HG02970 (cell line): ENCODE data around the gene ADAMTS13.

Experiments
- ATAC-seq: cut with Tn5 transposase; IDR thresholded peaks from one replicate; pipeline ENCODE4 v1.9.1; 2021; ENCODE audit warnings: mild to moderate bottlenecking, moderate library complexity, moderate number of reproducible peaks; ENCODE audit not compliant: unreplicated experiment, low FRiP score

The ADAMTS13 gene

DNA sequence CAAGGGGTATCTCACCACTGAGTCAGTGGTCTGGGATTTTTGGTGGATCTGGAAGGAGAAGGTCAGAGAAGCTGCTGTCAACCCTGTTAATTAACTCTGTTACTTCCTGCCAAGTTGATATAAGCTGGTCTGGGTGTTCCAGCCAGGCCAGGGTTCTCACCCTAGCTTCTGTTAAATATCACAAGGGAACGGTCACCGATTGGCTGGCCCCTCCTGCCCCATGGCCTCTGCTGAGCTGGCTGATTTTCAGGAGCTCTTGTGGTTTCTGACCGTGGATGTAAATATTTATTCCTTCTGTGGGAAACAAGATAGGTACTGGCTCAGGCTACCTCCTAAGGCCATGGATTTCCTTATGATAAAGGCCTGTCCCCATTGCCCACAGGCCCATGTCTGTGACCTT, 1.0 kb downstream of the ADAMTS13 start:
- ATAC-seq = no peak

- ATAC-seq = no peak
Observed at GRCh38 chr9:133424187-133424586, 2.0 kb downstream of the ADAMTS13 start.

DNA sequence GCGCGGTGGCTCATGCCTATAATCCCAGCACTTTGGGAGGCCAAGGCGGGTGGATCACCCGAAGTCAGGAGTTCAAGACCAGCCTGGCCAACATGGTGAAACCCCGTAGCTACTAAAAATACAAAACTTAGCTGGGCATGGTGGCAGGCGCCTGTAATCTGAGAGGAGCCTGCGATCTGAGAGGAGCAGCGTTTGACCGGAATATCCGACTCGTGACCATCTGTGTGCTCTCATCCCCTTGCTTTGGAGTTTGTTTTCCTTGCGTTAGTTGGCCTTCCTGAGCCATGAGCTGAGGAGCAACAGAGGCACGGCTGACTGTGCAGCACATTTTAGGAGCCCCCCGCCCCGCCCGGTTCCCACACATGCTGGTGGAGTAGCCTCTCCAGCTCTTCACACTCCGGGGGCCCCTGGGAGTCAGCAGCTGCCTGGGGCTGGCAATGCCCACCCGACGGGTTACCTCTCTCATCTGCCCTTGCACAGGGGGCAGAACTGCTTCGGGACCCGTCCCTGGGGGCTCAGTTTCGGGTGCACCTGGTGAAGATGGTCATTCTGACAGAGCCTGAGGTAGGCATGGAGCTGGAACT, 3.0 kb downstream of the ADAMTS13 start:
- no peak for ATAC-seq

DNA sequence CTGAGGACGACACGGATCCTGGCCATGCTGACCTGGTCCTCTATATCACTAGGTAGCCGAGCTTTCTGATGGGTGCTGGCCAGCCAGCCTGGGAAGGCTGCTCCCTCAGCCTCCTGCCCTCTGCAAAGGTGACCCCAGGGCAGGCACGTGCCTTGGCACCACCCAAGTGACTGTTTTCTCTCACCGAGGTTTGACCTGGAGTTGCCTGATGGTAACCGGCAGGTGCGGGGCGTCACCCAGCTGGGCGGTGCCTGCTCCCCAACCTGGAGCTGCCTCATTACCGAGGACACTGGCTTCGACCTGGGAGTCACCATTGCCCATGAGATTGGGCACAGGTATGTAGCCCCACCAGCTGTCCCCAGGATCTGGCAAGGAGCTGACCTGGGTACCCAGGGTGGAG, 3.8 kb downstream of the ADAMTS13 start:
- no peak for ATAC-seq

GRCh38 chr9:133427658-133428348, 5.6 kb downstream of the ADAMTS13 start:
- ATAC-seq = no peak

- no peak for ATAC-seq
Observed at GRCh38 chr9:133428617-133429101, 6.5 kb downstream of the ADAMTS13 start.

DNA sequence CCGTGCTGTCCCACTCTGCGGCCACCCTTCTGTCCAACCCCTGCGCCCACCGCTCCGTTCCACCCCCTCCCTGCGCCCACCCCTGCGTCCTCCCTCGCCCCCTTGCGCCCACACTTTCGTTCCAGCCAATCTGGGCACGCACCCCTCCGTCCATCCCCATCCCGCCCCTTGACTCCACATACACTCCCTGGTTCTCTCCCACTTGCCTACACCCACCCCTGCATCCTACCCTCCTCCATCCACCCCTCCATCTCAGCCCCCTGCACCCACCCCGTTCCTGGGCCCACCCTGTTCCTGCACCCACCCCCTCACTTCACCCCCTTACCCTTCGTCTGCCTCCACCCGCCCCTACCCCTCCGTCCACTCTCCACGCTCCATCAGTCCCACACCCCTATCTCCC, 7.0 kb downstream of the ADAMTS13 start:
- no peak for ATAC-seq

DNA sequence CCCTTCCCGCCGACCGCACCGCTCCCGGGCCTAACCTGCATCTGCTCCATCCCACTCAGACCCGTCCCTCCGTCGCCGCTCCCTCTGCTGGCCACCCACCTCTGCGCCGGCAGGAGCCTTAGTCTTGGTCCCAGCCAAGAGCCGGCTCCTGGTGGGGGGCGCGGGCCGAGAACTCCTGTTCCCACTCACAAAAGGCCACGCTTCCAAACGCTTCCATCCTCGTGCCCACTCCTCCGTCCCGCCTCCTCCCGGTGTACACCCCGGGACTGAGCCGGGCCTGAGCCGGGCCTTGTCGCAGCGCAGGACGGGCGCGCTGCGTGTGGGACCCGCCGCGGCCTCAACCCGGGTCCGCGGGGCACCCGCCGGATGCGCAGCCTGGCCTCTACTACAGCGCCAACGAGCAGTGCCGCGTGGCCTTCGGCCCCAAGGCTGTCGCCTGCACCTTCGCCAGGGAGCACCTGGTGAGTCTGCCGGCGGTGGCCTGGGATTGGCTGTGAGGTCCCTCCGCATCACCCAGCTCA, 7.5 kb downstream of the ADAMTS13 start:
- ATAC-seq = no peak

- ATAC-seq = no peak
Observed at GRCh38 chr9:133430244-133430643, 8.1 kb downstream of the ADAMTS13 start.

DNA sequence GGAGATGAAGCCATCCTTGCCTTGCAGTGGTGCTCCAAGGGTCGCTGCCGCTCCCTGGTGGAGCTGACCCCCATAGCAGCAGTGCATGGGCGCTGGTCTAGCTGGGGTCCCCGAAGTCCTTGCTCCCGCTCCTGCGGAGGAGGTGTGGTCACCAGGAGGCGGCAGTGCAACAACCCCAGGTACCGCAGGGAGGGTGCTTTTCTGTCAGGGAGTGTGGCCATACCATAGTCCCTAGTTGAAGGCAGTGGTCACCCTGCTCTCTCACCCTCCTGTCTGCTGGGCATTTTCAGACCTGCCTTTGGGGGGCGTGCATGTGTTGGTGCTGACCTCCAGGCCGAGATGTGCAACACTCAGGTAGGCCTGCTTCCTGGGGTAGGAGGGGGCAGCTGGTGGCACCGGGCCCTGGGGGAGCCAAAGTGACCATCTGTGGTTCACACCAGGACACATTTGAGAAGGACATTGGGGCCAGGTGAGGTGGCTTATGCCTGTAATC, 11.2 kb downstream of the ADAMTS13 start:
- ATAC-seq = no peak

GRCh38 chr9:133436681-133437080, 14.5 kb downstream of the ADAMTS13 start:
- ATAC-seq = no peak

DNA sequence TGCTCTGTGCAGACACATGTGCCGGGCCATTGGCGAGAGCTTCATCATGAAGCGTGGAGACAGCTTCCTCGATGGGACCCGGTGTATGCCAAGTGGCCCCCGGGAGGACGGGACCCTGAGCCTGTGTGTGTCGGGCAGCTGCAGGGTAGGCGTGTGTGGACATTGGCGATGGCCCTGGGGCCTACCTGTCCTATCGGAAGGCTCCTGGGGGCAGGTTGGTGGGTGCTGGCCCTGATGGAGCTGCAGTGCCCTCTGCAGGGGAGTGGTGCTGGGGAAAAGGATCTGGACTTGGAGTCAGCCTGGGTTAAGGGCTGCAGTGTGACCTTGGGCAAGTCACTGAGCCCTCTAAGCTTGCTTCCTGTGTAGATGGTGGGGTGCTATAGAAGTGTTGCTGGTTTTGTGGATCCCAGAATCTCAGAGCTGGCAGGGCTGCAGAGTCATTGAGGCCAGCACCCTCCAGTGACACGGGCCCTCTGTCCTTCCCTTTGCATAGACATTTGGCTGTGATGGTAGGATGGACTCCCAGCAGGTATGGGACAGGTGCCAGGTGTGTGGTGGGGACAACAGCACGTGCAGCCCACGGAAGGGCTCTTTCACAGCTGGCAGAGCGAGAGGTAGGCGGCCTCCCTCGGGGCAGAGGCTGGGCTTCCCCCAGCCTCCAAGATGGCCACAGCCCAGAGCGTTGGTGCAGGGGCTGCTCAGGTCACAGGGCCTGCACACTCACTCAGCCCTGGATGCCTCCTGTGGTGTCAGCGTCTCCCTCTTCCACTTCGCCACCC, 15.8 kb downstream of the ADAMTS13 start:
- ATAC-seq = no peak

DNA sequence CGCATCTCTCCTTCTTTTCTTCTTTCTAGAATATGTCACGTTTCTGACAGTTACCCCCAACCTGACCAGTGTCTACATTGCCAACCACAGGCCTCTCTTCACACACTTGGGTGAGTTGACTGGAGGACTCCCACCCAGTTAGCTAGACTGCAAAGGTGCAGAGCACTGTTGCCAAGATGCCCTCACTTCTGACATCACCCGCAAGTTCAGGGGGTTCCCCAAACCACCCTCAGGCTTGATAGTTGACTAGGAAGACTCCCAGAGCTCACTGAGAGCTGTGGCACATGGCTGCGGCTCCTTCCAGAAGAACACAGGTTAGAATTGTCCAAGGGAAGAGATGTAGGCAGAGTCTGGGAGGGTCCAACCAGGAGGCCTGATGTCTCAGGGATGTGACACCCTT, 17.2 kb downstream of the ADAMTS13 start:
- ATAC-seq = no peak

DNA sequence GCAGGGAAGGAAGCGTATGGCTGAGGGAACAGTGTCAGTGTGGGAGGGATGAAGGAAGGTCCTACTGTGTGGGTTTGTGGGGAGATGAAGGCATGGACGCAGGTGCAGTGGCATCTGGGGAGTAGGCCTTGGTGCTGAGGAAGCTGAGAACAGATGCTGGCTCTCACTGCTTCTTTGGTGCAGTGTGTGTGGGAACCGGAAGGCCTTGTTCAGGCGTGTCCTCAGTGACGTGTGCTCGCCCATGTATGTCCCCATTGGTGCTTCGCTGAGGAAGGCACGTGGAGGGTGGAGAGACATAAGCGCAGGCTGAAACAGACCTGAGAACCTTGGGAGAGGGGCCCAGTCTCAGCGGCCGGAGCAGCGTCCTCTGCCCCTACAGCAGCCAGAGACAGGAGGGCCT, 18.7 kb downstream of the ADAMTS13 start:
- no peak for ATAC-seq

GRCh38 chr9:133441571-133441970, 19.4 kb downstream of the ADAMTS13 start:
- ATAC-seq = no peak

DNA sequence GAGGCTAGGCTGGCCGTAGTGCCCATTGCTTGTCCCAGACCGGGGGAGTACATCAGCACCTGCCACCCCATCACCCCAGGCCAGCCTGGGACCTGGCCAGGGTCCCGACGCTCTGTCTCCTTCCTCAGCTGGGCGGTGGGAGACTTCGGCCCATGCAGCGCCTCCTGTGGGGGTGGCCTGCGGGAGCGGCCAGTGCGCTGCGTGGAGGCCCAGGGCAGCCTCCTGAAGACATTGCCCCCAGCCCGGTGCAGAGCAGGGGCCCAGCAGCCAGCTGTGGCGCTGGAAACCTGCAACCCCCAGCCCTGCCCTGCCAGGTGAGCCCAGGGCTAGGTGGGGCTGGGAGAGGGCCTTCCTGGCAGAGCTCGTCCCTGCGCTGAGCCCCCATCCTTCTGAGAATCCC, 21.1 kb downstream of the ADAMTS13 start:
- ATAC-seq = no peak

DNA sequence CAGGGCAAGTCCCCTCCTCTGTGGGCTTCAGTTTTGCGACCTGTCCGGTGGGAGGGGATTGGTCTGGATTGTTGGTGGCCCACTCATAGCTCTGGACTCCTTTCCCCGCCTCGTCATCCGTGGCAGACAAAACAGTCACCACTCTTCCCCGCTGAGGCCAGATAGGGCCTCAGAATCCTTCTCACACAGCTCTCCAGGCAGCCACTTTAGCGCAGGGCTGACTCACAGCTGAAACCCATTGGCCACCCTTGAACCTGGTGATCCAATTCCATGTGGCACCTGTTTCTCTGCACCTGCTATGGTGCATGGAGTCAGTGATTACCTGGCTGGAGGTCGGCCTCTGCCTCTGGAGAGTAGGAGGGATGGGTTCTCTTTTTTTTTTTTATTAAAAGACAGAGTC, 21.8 kb downstream of the ADAMTS13 start:
- ATAC-seq = no peak

- ATAC-seq = no peak
Observed at GRCh38 chr9:133445293-133445969, 23.3 kb downstream of the ADAMTS13 start.

- ATAC-seq = no peak
Observed at GRCh38 chr9:133448487-133448972, 26.4 kb downstream of the ADAMTS13 start.

DNA sequence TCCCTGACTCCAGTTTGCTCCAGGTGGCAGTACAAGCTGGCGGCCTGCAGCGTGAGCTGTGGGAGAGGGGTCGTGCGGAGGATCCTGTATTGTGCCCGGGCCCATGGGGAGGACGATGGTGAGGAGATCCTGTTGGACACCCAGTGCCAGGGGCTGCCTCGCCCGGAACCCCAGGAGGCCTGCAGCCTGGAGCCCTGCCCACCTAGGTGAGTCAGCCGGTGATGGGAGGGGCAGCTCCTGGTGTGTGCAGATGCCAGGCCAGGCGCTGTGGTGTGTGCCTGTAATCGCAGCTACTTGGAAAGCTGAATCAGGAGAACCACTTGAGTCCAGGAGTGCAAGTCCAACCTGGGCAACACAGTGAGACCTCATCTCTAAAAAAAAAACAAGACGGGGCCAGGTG, 27.6 kb downstream of the ADAMTS13 start:
- no peak for ATAC-seq
